HG03432 (cell line): ENCODE measurements around the gene HDC.

ENCODE experiments used
- ATAC-seq: cut with Tn5 transposase; IDR thresholded peaks from one replicate; pipeline ENCODE4 v1.9.1; 2021; ENCODE audit warnings: mild to moderate bottlenecking, moderate library complexity; ENCODE audit not compliant: unreplicated experiment

Gene HDC

DNA sequence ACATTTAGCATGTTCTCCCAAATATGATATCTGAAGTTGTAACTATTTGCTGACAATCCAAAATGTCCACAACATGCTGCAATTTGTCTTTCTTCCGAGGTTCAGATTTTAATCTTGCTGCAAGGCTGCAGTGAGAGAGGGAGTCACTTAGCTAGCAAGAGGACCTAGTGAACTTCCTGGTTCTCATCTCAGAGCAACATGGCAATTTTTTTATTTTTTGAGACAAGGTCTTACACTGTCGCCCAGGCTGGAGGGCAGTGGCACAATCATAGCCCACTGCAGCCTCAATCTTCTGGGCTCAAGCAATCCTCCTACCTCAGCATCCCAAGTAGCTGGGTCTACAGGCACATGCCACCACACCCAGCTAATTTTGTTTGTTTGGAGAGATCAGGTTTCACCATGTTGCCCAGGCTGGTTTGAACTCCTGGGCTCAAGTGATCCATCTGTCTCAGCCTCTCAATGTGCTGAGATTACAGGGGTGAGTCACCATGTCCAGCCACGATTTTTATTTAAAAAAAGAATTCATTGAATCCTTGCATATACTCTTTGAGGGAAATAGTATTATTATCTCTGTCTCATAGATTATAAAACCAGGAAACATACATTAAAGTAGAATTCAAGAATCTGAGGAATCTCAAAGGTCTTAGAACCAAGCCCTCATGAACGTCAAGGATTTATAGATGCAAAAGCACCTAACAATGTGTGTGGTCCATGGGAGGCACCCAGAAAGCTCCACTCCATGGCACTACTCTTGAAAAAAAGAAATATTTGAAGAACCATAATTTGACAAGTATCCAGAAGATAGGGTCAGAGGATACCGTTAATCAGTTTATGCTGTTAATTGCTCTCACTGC lies 9.1 kb downstream of the HDC start:
- ATAC-seq: no peak

- ATAC-seq: no peak
Observed at GRCh38 chr15:50252556-50252955, 13.0 kb downstream of the HDC start.

DNA sequence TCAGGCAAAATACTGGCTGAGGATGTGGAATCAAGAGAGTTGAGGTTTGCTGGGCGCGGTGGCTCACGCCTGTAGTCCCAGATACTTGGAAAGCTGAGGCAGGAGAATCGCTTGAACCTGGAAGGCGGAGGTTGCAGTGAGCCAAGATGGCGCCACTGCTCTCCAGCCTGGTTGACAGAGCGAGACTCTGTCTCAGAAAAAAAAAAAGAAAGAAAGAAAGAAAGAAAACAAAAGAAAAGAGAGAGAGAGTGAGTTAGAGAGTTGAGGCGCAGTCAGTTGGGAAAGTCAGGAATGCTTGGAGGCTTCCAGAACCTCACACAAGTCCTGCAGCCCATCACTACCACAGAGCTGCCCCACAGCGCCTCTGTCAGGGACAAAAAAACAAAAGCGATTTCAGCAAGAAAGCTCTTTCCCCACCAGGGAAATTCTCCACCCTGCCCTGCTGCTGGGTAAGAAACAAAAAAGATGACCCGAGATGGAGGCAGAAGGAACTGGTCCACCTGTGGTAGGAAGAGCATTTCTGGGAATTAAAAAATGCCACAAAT lies 13.8 kb downstream of the HDC start:
- ATAC-seq: no peak

DNA sequence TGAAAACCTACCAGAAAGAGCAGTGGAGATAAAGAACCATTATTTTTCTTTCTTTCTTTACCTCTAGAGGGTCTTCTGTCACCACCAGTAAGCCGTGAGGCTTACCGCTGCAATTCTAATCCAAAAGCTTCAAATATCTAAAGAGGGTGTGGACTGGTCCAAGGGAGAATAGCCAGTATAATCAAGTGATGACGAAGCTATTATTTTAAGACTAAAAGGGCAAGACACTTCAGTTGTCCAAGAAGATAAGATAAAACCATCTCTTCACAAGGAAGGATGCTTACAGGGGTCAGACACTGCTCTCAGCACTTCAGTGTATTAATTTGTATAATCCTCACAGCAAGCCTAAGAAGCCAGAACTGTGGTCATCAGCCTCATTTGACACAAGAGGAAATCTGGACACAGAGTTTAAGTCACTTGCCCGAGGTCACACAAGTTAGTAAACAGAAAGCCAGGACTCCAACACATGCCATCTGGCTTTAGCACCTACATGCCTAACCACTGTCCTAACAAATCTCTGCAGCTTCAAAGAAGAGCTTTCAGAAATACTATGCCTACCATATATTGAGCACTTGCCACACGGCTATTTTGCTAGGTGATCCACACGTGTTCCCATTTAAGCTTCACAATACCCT lies 14.6 kb downstream of the HDC start:
- ATAC-seq: no peak

DNA sequence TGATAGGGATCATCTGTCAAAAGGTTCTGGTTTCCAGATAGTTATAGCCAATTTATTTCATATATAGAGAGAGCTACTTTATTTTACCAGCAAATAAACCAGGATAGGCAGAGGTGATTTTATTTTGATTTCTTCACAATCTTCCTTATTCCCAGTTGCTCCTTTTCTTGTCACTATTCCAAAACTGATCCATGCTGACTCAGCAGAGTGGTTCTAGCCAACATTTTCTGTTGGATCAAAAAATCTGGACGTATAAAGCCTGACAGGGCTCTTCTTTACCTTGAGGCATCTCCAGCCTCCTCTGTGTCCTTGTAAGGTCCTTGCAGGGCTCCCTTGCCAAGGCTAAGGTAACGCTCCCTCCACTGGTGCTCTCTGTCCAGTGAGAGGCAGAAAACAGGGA lies 15.8 kb downstream of the HDC start:
- no peak for ATAC-seq

- no peak for ATAC-seq
Observed at GRCh38 chr15:50248994-50249582, 16.4 kb downstream of the HDC start.

- peak; percentile 99 for ATAC-seq
Observed at GRCh38 chr15:50247819-50248655, 17.5 kb downstream of the HDC start.

- ATAC-seq: no peak
Observed at GRCh38 chr15:50246631-50247030, 18.9 kb downstream of the HDC start.

DNA sequence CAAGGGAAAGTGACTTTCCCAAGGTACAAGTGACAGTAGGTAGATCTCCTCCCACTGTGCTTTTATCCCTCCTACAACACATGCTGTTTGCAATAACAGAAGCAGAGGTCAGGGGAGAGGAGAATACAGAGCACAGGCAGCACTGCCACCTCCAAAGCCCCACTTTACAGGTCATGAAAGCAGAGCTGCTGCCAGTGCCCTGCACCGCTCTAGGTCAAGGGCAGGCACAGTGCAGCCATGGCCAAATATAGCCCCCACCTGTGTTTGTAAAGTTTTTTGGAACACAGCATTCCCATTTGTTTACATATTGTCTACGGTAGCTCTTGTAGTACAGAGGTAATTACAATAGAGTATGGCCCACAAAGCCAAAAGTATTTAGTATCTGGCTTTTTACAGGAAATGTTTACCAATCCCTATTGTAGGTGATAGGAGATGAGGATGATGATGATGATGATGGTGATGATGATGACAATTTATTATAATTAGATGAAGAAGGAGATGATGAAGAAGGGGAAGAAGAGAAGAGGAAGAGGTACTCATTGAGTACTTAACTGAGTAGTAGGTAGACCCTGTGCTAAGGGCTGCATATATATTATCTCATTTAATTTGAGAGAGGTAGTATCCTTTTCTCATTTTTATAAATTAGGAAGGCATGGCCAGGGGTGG lies 20.4 kb downstream of the HDC start:
- ATAC-seq: no peak

DNA sequence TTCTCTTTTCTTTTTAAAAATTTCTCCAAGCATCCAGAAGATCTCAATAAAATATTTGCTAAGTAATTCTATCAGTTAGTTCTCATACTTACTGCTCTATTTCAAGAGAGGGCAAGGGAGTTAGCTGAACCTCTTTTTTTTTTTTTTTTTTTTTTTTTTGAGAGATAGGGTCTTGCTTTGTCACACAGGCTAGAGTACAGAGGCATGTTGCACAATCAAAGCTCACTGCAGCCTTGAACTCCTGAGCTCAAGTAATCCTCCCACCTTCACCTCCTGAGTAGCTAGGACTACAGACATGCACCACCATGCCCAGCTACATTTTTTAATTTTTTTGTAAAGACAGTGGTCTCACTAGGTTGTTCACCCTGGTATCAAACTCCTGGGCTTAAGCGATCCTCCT lies 21.4 kb downstream of the HDC start:
- ATAC-seq: no peak

GRCh38 chr15:50241684-50242450 lies 23.7 kb downstream of the HDC start:
- no peak for ATAC-seq

- no peak for ATAC-seq
Observed at GRCh38 chr15:50238255-50238654, 27.3 kb downstream of the HDC start.

GRCh38 chr15:50236433-50236832 lies 29.1 kb downstream of the HDC start:
- ATAC-seq: no peak

DNA sequence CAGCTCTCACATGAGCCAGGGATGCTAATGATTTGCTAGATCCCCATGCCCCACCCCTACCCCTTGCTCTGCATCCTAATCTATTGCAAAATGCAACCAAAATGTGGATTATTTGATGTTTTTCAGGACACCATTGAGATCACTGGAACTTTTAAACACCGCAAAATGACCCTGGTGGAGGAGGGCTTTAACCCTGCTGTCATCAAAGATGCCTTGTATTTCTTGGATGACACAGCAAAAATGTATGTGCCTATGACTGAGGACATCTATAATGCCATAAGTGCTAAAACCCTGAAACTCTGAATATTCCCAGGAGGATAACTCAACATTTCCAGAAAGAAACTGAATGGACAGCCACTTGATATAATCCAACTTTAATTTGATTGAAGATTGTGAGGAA lies 29.7 kb downstream of the HDC start:
- ATAC-seq: no peak

DNA sequence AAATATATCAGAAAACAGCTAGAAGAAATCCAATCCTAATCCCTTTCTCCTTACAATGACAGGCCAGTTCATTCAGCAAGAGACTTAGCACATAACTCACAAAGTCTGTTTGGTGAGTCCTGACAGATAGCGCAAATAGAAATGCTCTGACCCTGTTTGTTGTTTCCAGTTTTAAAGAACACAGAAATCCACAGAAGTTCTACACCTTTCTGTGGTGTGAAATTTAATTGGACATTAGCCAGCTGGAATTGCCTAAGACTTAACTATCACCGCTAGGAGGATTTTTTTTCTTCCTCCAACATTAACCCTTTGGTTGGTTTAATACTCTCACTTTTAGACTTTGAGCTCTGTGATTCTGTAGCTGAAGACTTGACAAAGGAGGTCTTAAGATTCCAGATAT lies 30.8 kb downstream of the HDC start:
- no peak for ATAC-seq

- no peak for ATAC-seq
Observed at GRCh38 chr15:50233192-50233736, 32.3 kb downstream of the HDC start.

DNA sequence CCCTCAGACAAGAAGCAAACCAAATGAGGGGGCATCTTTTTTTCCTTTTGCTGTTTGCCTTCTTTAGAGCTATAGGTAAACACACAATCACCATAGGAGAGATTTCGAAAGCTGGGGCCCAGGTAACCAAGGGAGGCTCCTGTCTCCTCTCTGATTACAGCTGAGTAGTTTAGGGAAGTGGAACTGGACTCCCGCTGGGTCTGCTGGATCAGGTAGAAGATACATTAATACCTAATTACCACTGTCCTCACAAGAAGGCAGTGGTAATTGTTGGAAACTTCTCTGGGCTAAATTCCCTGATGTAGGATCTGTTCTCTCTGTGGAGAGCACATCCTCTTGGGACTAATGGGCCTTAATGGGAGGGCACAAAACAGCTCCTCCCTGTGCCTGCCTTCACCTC lies 32.7 kb downstream of the HDC start:
- no peak for ATAC-seq

- no peak for ATAC-seq
Observed at GRCh38 chr15:50231761-50232160, 33.8 kb downstream of the HDC start.

DNA sequence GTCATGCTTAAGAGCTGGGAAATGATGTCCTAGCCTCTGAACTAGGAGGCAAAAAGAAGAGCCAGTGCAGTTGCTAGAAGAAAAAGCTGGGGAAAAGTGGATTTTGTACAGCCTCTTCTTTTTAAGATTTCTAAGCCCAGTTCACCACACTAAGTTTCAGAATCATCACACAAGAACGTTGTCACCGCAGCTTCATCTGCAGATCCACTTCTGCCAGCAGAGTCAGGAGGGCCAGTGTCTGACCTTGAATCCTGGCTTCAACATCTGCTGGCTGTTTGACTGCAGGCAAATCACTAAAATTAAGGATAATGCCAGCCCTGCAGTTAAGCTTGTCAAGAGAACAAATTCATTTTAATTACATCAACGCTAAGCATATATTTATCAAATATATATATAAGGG lies 36.2 kb downstream of the HDC start:
- no peak for ATAC-seq
